Activated CD4-positive, alpha-beta T cell treated with anti-CD3 and anti-CD28 coated beads, Interleukin-2, amount 10 ng/mL, durations not matched to agents 7 days and 5 days (primary cell): Measurements from ENCODE around the gene MED31. TPM values are rescaled to one million over a fixed set of nuclear protein-coding genes. Genes with fewer than 3 reads are reported as not detected.

Experiments
- CTCF ChIA-PET: fragments of 350-600 bp; sonication (Branson Sonifier 250); formaldehyde crosslinking; loops from one replicate; lab custom pipeline; 2021; ENCODE audit warnings: antibody characterized with exemption; lab: Charles Lee
- POLR2A ChIA-PET: fragments of 350-600 bp; sonication (Branson Sonifier 250); formaldehyde crosslinking; loops from one replicate; lab custom pipeline; 2021; ENCODE audit warnings: antibody characterized with exemption; lab: Charles Lee
- DNase-seq: peaks from one replicate; pipeline ENCODE4 v3.0.0-alpha.2; 2020
- H3K27ac Mint-ChIP-seq: one replicate; pipeline ENCODE4 v1.8.0; 2021; ENCODE audit warnings: mild to moderate bottlenecking, moderate library complexity, mixed read lengths
- H3K27me3 Mint-ChIP-seq: one replicate; pipeline ENCODE4 v1.8.0; 2021; ENCODE audit warnings: mixed read lengths
- H3K36me3 Mint-ChIP-seq: one replicate; pipeline ENCODE4 v1.8.0; 2021; ENCODE audit warnings: low read depth, mixed read lengths
- H3K4me1 Mint-ChIP-seq: one replicate; pipeline ENCODE4 v1.8.0; 2021; ENCODE audit warnings: mixed read lengths
- H3K4me3 Mint-ChIP-seq: one replicate; pipeline ENCODE4 v1.8.0; 2021; ENCODE audit warnings: mild to moderate bottlenecking, moderate library complexity, mixed read lengths
- H3K9me3 Mint-ChIP-seq: one replicate; pipeline ENCODE4 v1.8.0; 2021; ENCODE audit warnings: mixed read lengths
- total RNA-seq, 2 experiments: library from RNA; stranded (reverse); gene quantifications; one replicate each; pipeline ENCODE4 v1.2.3, GENCODE V29; 2021

MED31 gene
- total RNA-seq, 2 experiments from 2014 or later, result 19.4 to 20.3 TPM

DNA sequence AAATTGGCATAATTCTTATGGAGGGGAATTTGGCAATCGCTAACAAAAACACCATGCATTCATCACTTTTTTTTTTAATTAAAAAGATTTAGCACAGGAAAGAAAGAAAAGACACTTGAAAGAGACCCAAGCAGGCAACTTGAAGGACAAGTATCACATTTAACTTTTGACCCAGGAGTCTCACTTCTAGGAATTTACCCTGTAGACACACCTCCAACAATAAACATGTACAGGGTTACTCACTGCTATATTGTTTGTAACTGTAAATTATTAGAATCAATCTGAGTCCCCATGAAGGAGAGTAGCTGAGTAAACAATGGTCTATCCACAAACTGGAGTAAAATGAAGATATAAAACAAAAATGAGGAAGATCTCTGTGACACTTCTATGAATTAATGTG, 21.0 kb downstream of the MED31 start:
- peaks cover 38% of the 10 kb centered on the region for H3K36me3 Mint-ChIP-seq
- CTCF ChIA-PET, result no interaction called here
- no peak overlapping the region for H3K4me3 Mint-ChIP-seq

DNA sequence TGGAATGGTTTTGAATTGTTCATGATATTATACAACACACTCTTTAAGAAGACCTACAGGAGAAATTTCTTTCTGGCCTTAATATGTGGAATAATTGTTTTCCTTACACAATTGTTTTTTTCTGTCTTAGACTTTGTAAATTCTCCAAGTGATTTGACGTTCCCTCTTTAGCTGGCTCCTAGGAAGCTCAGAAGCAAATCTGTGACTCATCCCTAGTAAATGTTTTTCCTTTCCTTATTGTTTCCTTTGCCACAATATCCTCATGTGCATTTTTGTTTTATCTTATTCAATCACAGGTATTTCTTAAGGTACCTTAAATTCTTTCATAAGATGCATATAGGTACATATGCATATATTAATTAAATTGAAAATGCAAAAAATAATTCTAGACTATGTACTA, 24.4 kb downstream of the MED31 start:
- peaks cover 18% of the 10 kb centered on the region for H3K36me3 Mint-ChIP-seq
- no peaks in the 10 kb centered on the region for H3K27me3 Mint-ChIP-seq
- no peak overlapping the region for H3K27ac Mint-ChIP-seq
- ChIA-PET CTCF (interaction anchor here (1.0 kb wide), 1 partner anchor 19 kb away, joined by 3 read pairs; no protein-coding TSS in a partner anchor), POLR2A (no interaction called here)
- no peaks in the 10 kb centered on the region for H3K9me3 Mint-ChIP-seq
- H3K4me3 Mint-ChIP-seq, result no peak overlapping the region
- peaks cover 5% of the 10 kb centered on the region for H3K4me1 Mint-ChIP-seq
- DNase-seq, result no peak

More for the DNA sequence above, 21.0 kb downstream of the MED31 start:
- DNase-seq, result no peak
- no peaks in the 10 kb centered on the region for H3K27me3 Mint-ChIP-seq
- H3K27ac Mint-ChIP-seq, result no peak overlapping the region
- no peaks in the 10 kb centered on the region for H3K9me3 Mint-ChIP-seq
- POLR2A ChIA-PET, result no interaction called here
- H3K4me1 Mint-ChIP-seq, result peaks cover 7% of the 10 kb centered on the region

DNA sequence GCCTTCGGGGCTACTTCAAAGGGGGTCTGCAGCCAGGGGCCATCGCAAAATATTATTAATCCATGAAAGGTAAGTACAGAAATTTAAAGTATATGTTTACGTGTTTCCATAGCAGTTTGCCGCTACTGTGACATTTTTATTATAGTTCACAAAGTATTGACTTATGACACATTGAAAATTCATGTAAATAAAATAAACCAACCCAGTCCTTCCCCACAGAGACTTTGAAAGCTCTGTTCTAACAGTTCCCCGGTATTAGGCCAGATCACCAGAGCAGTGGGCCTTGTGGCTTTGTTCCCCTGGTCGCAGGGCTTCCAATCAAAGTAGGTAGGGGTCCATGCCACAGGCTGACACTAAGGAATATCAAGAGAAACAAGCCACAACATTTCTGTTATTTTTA, 24.8 kb downstream of the MED31 start:
- no peak for DNase-seq
- Mint-ChIP-seq H3K36me3 (peaks cover 18% of the 10 kb centered on the region), H3K4me1 (peaks cover 5% of the 10 kb centered on the region), H3K27me3 (no peaks in the 10 kb centered on the region), H3K9me3 (no peaks in the 10 kb centered on the region), H3K4me3 (no peak overlapping the region), H3K27ac (no peak overlapping the region)
- POLR2A ChIA-PET, result no interaction called here
- CTCF ChIA-PET, result interaction anchor here (1.0 kb wide), 1 partner anchor 18 kb away, joined by 3 read pairs; no protein-coding TSS in a partner anchor

DNA sequence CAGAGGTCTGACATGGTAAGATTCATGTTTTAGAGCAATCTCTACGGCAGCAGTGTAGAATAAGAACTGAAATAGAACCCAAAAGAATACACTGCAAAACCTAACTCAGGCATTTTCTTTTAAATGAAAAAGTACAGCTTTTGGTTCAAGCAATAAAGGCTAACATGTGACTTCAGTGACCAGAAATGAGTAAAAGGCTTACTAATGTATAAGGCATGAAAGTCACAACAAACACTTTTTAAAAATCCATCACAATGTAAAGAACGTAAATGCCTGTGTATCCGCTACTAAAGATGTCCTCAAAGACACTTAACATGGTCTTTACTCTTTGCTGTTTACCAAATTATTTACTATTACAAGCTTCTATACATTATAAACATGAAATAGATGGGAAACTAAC, 27.5 kb downstream of the MED31 start:
- no peaks in the 10 kb centered on the region for H3K9me3 Mint-ChIP-seq
- H3K4me3 Mint-ChIP-seq, result no peak overlapping the region
- no peak for DNase-seq
- ChIA-PET CTCF (no interaction called here), POLR2A (no interaction called here)
- no peaks in the 10 kb centered on the region for H3K4me1 Mint-ChIP-seq
- no peaks in the 10 kb centered on the region for H3K27me3 Mint-ChIP-seq
- H3K36me3 Mint-ChIP-seq, result peaks cover 17% of the 10 kb centered on the region
- H3K27ac Mint-ChIP-seq, result no peak overlapping the region

- Mint-ChIP-seq H3K4me3 (no peak overlapping the region), H3K4me1 (no peaks in the 10 kb centered on the region), H3K27me3 (no peaks in the 10 kb centered on the region), H3K27ac (no peak overlapping the region), H3K9me3 (no peaks in the 10 kb centered on the region), H3K36me3 (peaks cover 25% of the 10 kb centered on the region)
- POLR2A ChIA-PET, result no interaction called here
- CTCF ChIA-PET, result no interaction called here
- DNase-seq, result no peak
These were observed 40.2 kb downstream of the MED31 start for GRCh38 chr17:6611231-6611630.

GRCh38 chr17:6610011-6610410, 41.4 kb downstream of the MED31 start:
- POLR2A ChIA-PET, result no interaction called here
- no peak overlapping the region for H3K4me3 Mint-ChIP-seq
- H3K36me3 Mint-ChIP-seq, result peaks cover 27% of the 10 kb centered on the region
- H3K27me3 Mint-ChIP-seq, result no peaks in the 10 kb centered on the region
- no peaks in the 10 kb centered on the region for H3K9me3 Mint-ChIP-seq
- CTCF ChIA-PET, result interaction anchor here (0.9 kb wide), 1 partner anchor 165 kb away, joined by 3 read pairs; no protein-coding TSS in a partner anchor
- DNase-seq, result no peak
- no peak overlapping the region for H3K27ac Mint-ChIP-seq
- no peaks in the 10 kb centered on the region for H3K4me1 Mint-ChIP-seq

- no peak for DNase-seq
- ChIA-PET POLR2A (no interaction called here), CTCF (interaction anchor here (0.8 to 1.1 kb wide), 2 partner anchors 18 to 42 kb away, joined by 3 read pairs; no protein-coding TSS in a partner anchor)
- no peaks in the 10 kb centered on the region for H3K9me3 Mint-ChIP-seq
- no peaks in the 10 kb centered on the region for H3K27me3 Mint-ChIP-seq
- H3K4me3 Mint-ChIP-seq, result no peak overlapping the region
- no peaks in the 10 kb centered on the region for H3K4me1 Mint-ChIP-seq
- H3K27ac Mint-ChIP-seq, result no peak overlapping the region
- H3K36me3 Mint-ChIP-seq, result peaks cover 21% of the 10 kb centered on the region
These were observed 43.1 kb downstream of the MED31 start for GRCh38 chr17:6608321-6608720.

DNA sequence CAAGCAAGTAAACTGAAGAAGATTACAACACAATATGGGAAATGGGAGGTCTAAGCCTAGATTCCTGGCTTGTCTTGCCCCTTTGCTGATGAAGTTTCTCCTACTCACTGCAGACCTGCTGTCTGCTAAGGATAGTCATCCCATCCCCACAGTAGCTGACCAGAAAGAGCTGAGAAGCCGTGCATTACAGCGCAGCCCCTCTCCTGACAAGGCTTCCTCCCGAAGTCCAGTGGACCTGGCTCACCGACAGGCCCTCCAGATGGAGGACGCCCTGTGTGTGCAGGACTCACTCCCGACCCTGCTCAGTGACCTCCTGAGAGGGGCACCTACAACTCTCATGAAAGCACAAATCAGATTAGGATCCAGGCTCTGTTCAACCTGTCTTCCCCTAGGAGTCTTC, 46.3 kb downstream of the MED31 start:
- no peak for DNase-seq
- Mint-ChIP-seq H3K27me3 (no peaks in the 10 kb centered on the region), H3K9me3 (no peaks in the 10 kb centered on the region), H3K4me3 (no peak overlapping the region), H3K36me3 (peaks cover 30% of the 10 kb centered on the region), H3K4me1 (peaks cover 4% of the 10 kb centered on the region), H3K27ac (no peak overlapping the region)
- ChIA-PET POLR2A (no interaction called here), CTCF (no interaction called here)

DNA sequence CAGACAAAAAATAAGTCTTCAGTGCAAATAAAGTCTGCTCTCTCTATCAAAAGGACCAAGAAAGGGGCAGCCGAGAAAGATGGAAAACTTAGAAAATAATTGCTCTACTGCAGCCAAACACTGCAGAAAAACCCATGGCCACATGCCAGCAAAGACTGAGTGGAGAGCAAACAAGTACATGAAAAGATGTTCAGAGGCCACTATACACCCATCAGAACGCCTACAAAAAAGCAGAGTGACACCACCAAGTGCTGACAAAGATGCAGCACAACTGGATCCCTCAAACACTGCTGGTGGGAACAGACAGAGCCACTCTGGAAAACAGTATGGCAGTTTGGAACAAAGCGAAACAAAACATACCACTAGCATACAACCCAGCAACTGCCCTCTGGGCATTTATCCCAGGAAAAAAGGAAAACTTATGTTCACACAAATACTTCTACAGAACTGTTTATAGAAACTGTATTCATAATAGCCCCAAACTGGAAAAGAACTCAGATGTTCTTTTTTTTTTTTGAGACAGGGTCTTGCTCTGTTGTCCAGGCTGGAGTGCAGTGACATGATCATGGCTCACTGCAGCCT, 47.6 kb downstream of the MED31 start:
- no peak for DNase-seq
- Mint-ChIP-seq H3K9me3 (no peaks in the 10 kb centered on the region), H3K4me3 (no peak overlapping the region), H3K4me1 (peaks cover 4% of the 10 kb centered on the region), H3K27me3 (no peaks in the 10 kb centered on the region), H3K27ac (no peak overlapping the region), H3K36me3 (peaks cover 26% of the 10 kb centered on the region)
- ChIA-PET CTCF (no interaction called here), POLR2A (no interaction called here)

GRCh38 chr17:6602141-6602540, 49.3 kb downstream of the MED31 start:
- POLR2A ChIA-PET, result no interaction called here
- Mint-ChIP-seq H3K27me3 (no peaks in the 10 kb centered on the region), H3K9me3 (no peaks in the 10 kb centered on the region), H3K4me1 (peaks cover 4% of the 10 kb centered on the region), H3K36me3 (peaks cover 24% of the 10 kb centered on the region), H3K27ac (no peak overlapping the region), H3K4me3 (no peak overlapping the region)
- CTCF ChIA-PET, result interaction anchor here (0.6 kb wide), 1 partner anchor 1724 kb away, joined by 4 read pairs; no protein-coding TSS in a partner anchor
- DNase-seq, result no peak

GRCh38 chr17:6599364-6599763, 52.0 kb downstream of the MED31 start:
- ChIA-PET CTCF (interaction anchor here (0.6 kb wide), 1 partner anchor 311 kb away, joined by 4 read pairs; no protein-coding TSS in a partner anchor), POLR2A (no interaction called here)
- peaks cover 18% of the 10 kb centered on the region for H3K36me3 Mint-ChIP-seq
- no peak overlapping the region for H3K27ac Mint-ChIP-seq
- H3K9me3 Mint-ChIP-seq, result no peaks in the 10 kb centered on the region
- no peak for DNase-seq
- no peak overlapping the region for H3K4me3 Mint-ChIP-seq
- peaks cover 4% of the 10 kb centered on the region for H3K4me1 Mint-ChIP-seq
- no peaks in the 10 kb centered on the region for H3K27me3 Mint-ChIP-seq

GRCh38 chr17:6597727-6598126, 53.7 kb downstream of the MED31 start:
- Mint-ChIP-seq H3K27me3 (no peaks in the 10 kb centered on the region), H3K36me3 (peaks cover 23% of the 10 kb centered on the region), H3K27ac (no peak overlapping the region), H3K4me3 (no peak overlapping the region), H3K9me3 (no peaks in the 10 kb centered on the region), H3K4me1 (peaks cover under 1% of the 10 kb centered on the region)
- ChIA-PET CTCF (no interaction called here), POLR2A (no interaction called here)
- DNase-seq, result no peak

- ChIA-PET POLR2A (no interaction called here), CTCF (no interaction called here)
- DNase-seq, result no peak
- no peaks in the 10 kb centered on the region for H3K27me3 Mint-ChIP-seq
- H3K4me1 Mint-ChIP-seq, result no peaks in the 10 kb centered on the region
- no peak overlapping the region for H3K4me3 Mint-ChIP-seq
- H3K27ac Mint-ChIP-seq, result no peak overlapping the region
- no peaks in the 10 kb centered on the region for H3K9me3 Mint-ChIP-seq
- peaks cover 21% of the 10 kb centered on the region for H3K36me3 Mint-ChIP-seq
These were observed 54.5 kb downstream of the MED31 start for GRCh38 chr17:6596941-6597340.

GRCh38 chr17:6596511-6596910, 54.9 kb downstream of the MED31 start:
- H3K27me3 Mint-ChIP-seq, result no peaks in the 10 kb centered on the region
- no peak overlapping the region for H3K27ac Mint-ChIP-seq
- ChIA-PET CTCF (no interaction called here), POLR2A (no interaction called here)
- no peak for DNase-seq
- peaks cover 20% of the 10 kb centered on the region for H3K36me3 Mint-ChIP-seq
- no peaks in the 10 kb centered on the region for H3K9me3 Mint-ChIP-seq
- no peak overlapping the region for H3K4me3 Mint-ChIP-seq
- no peaks in the 10 kb centered on the region for H3K4me1 Mint-ChIP-seq
